H9 (cell line): Measurements from ENCODE around the gene CD52. TPM values are rescaled to one million over a fixed set of nuclear protein-coding genes. Genes with fewer than 3 reads are reported as not detected.

Source experiments
- DNase-seq: peaks from one replicate; pipeline ENCODE4 v3.0.0-alpha.2; 2017
- H2AFZ ChIP-seq: one replicate; pipeline ENCODE4 v1.6.1; 2013; ENCODE audit warnings: mild to moderate bottlenecking, low read length, control low read depth, moderate library complexity
- H2AK5ac ChIP-seq: 2 replicates; pipeline ENCODE4 v1.6.1; 2013; ENCODE audit warnings: low read length, control low read depth, mixed read lengths; ENCODE audit not compliant: insufficient read length
- H2BK120ac ChIP-seq: one replicate; pipeline ENCODE4 v1.6.1; 2013; ENCODE audit warnings: low read depth, mild to moderate bottlenecking, low read length, control low read depth, inconsistent platforms; ENCODE audit not compliant: poor library complexity, severe bottlenecking
- H2BK12ac ChIP-seq: 2 replicates; pipeline ENCODE4 v1.6.1; 2013; ENCODE audit warnings: low read length, control low read depth, mixed read lengths, low read depth; ENCODE audit not compliant: insufficient read length
- H2BK15ac ChIP-seq: 2 replicates; pipeline ENCODE4 v1.6.1; 2013; ENCODE audit warnings: low read depth, low read length, control low read depth
- H2BK20ac ChIP-seq: one replicate; pipeline ENCODE4 v1.6.1; 2013; ENCODE audit warnings: low read depth, mild to moderate bottlenecking, low read length, control low read depth, inconsistent platforms; ENCODE audit not compliant: poor library complexity, severe bottlenecking
- H2BK5ac ChIP-seq: 2 replicates; pipeline ENCODE4 v1.6.1; 2013; ENCODE audit warnings: low read length, control low read depth, mixed read lengths; ENCODE audit not compliant: insufficient read length
- H3K14ac ChIP-seq: 2 replicates; pipeline ENCODE4 v1.6.1; 2013; ENCODE audit warnings: low read length, control low read depth; ENCODE audit not compliant: insufficient read depth
- H3K18ac ChIP-seq: 2 replicates; pipeline ENCODE4 v1.6.1; 2013; ENCODE audit warnings: low read depth, mild to moderate bottlenecking, mixed read lengths, low read length, control low read depth; ENCODE audit not compliant: insufficient read length
- H3K23ac ChIP-seq: 2 replicates; pipeline ENCODE4 v1.6.1; 2013; ENCODE audit warnings: low read length, control low read depth, mixed read lengths, low read depth; ENCODE audit not compliant: insufficient read length
- H3K23me2 ChIP-seq: 2 replicates; pipeline ENCODE4 v1.6.1; 2013; ENCODE audit warnings: low read depth, mild to moderate bottlenecking, mixed read lengths, low read length, control low read depth; ENCODE audit not compliant: insufficient read length, poor library complexity, severe bottlenecking
- H3K27ac ChIP-seq: 2 replicates; pipeline ENCODE4 v1.5.1; 2013; ENCODE audit warnings: low read length, control low read depth, mixed read lengths, low read depth; ENCODE audit not compliant: insufficient read length
- H3K27me3 ChIP-seq: 2 replicates; pipeline ENCODE4 v1.6.1; 2013; ENCODE audit warnings: low read length, control low read depth, inconsistent platforms; ENCODE audit not compliant: insufficient read depth
- H3K4ac ChIP-seq: 2 replicates; pipeline ENCODE4 v1.6.1; 2013; ENCODE audit warnings: low read depth, mild to moderate bottlenecking, control low read depth, inconsistent platforms, low read length, moderate library complexity
- H3K4me1 ChIP-seq: 2 replicates; pipeline ENCODE4 v1.6.1; 2013; ENCODE audit warnings: low read length, control low read depth, inconsistent platforms; ENCODE audit not compliant: insufficient read depth
- H3K4me2 ChIP-seq: 2 replicates; pipeline ENCODE4 v1.6.1; 2013; ENCODE audit warnings: low read length, control low read depth, mixed read lengths; ENCODE audit not compliant: insufficient read length, insufficient read depth
- H3K56ac ChIP-seq: 2 replicates; pipeline ENCODE4 v1.6.1; 2013; ENCODE audit warnings: low read depth, mild to moderate bottlenecking, mixed read lengths, low read length, control low read depth; ENCODE audit not compliant: insufficient read length
- H3K79me1 ChIP-seq: 2 replicates; pipeline ENCODE4 v1.6.1; 2013; ENCODE audit warnings: low read depth, mild to moderate bottlenecking, moderate library complexity, low read length, control low read depth, inconsistent platforms; ENCODE audit not compliant: insufficient read depth, poor library complexity, severe bottlenecking
- H3K79me2 ChIP-seq: 2 replicates; pipeline ENCODE4 v1.6.1; 2013; ENCODE audit warnings: low read length, control low read depth, inconsistent platforms; ENCODE audit not compliant: insufficient read depth
- H3K9ac ChIP-seq: 2 replicates; pipeline ENCODE4 v1.6.1; 2013; ENCODE audit warnings: low read length, control low read depth, mixed read lengths; ENCODE audit not compliant: insufficient read length; ENCODE audit errors: extremely low read depth
- H3K9me3 ChIP-seq: one replicate; pipeline ENCODE4 v1.6.1; 2013; ENCODE audit warnings: low read depth, low read length, inconsistent platforms; ENCODE audit not compliant: control insufficient read depth
- H3T11ph ChIP-seq: one replicate; pipeline ENCODE4 v1.6.1; 2013; ENCODE audit warnings: mild to moderate bottlenecking, low read length, control low read depth, inconsistent platforms
- H4K20me1 ChIP-seq: one replicate; pipeline ENCODE4 v1.6.1; 2013; ENCODE audit not compliant: control insufficient read depth, insufficient read length, insufficient read depth
- H4K5ac ChIP-seq: 2 replicates; pipeline ENCODE4 v1.6.1; 2013; ENCODE audit warnings: low read depth, mild to moderate bottlenecking, mixed read lengths, low read length, control low read depth; ENCODE audit not compliant: insufficient read length
- H4K8ac ChIP-seq: replicated peaks from 2 replicates; pipeline ENCODE4 v1.6.1; 2013; ENCODE audit warnings: low read length, control low read depth, mixed read lengths, low read depth; ENCODE audit not compliant: insufficient read length
- H4K91ac ChIP-seq: 2 replicates; pipeline ENCODE4 v1.6.1; 2013; ENCODE audit warnings: low read depth, mild to moderate bottlenecking, moderate library complexity, mixed read lengths, low read length, control low read depth; ENCODE audit not compliant: insufficient read length
- H3K27ac Mint-ChIP-seq, 3 experiments: 2 replicates in 2 of 3; 3 replicates in 1 of 3; pipeline ENCODE4 v1.8.0; 2020 to 2021; ENCODE audit warnings: mixed read lengths in 3 of 3, mild to moderate bottlenecking in 1 of 3, moderate library complexity in 1 of 3
- H3K27me3 Mint-ChIP-seq: 2 replicates; pipeline ENCODE4 v1.8.0; 2021; ENCODE audit warnings: low read depth, mild to moderate bottlenecking, moderate library complexity, mixed read lengths
- H3K36me3 Mint-ChIP-seq, 3 experiments: 2 replicates in 2 of 3; 3 replicates in 1 of 3; pipeline ENCODE4 v1.8.0; 2020 to 2021; ENCODE audit warnings: low read depth in 3 of 3, mixed read lengths in 3 of 3; ENCODE audit not compliant: insufficient read depth in 1 of 3
- H3K4me1 Mint-ChIP-seq, 2 experiments: 2 replicates each; pipeline ENCODE4 v1.8.0; 2020; ENCODE audit warnings: mixed read lengths in 2 of 2
- H3K4me3 Mint-ChIP-seq, 2 experiments: 2 replicates in 1 of 2; 3 replicates in 1 of 2; pipeline ENCODE4 v1.8.0; 2020 to 2021; ENCODE audit warnings: mild to moderate bottlenecking in 2 of 2, mixed read lengths in 2 of 2, moderate library complexity in 1 of 2
- H3K9me3 Mint-ChIP-seq, 2 experiments: 2 replicates in 1 of 2; 3 replicates in 1 of 2; pipeline ENCODE4 v1.8.0; 2020; ENCODE audit warnings: mild to moderate bottlenecking in 2 of 2, mixed read lengths in 2 of 2, moderate library complexity in 1 of 2
- CTCF ChIP-seq: fragments of 200-600 bp; sonication (generic); conservative IDR thresholded peaks from 3 replicates; pipeline ENCODE4 v1.8.0; 2021; ENCODE audit warnings: antibody characterized with exemption, mild to moderate bottlenecking
- WGBS: extraction: QIAGEN DNeasy Blood & Tissue Kit; methylation state at CpG from one replicate; pipeline ENCODE4 v1.1.7; 2013; ENCODE audit warnings: missing lambda C conversion rate, low lambda C conversion rate, mixed read lengths; ENCODE audit not compliant: insufficient read length; ENCODE audit errors: extremely low coverage; 5-methylcytosine and 5-hydroxymethylcytosine counted together
- total RNA-seq: library from RNA; stranded (reverse); gene quantifications from 2 replicates; pipeline ENCODE4 v1.2.1, GENCODE V29; 2021

The CD52 gene
- total RNA-seq, 1 experiment from 2014 or later = 4.1 TPM

GRCh38 chr1:26350701-26351589 lies 33.2 kb downstream of the CD52 start:
- peak; percentile 57 for DNase-seq
- no peak overlapping the region for H3K27ac ChIP-seq
- no peak overlapping the region for H2BK12ac ChIP-seq
- no peaks in the 10 kb centered on the region for H3K9me3 ChIP-seq
- no peak for TF ChIP-seq CTCF
- H3K4me1 ChIP-seq = peaks cover 3% of the 10 kb centered on the region
- no CpG with 5 or more reads among the region's 9 CpGs for WGBS
- H3K4ac ChIP-seq = no peak overlapping the region
- H2BK15ac ChIP-seq = no peak overlapping the region
- no peaks in the 10 kb centered on the region; a peak in 1 of 7 replicates for H3K36me3 Mint-ChIP-seq
- no peaks in the 10 kb centered on the region for H4K20me1 ChIP-seq
- H3K4me1 Mint-ChIP-seq = peaks cover 27 to 33% of the 10 kb centered on the region in 2 experiments
- no peak overlapping the region for H2BK20ac ChIP-seq
- no peak overlapping the region for H2AFZ ChIP-seq
- no peaks in the 10 kb centered on the region for H3K79me2 ChIP-seq
- H2BK120ac ChIP-seq = no peak overlapping the region
- H3K79me1 ChIP-seq = no peaks in the 10 kb centered on the region
- no peak overlapping the region for H3K18ac ChIP-seq
- no peak overlapping the region for H3K23ac ChIP-seq
- H3K9me3 Mint-ChIP-seq = no peaks in the 10 kb centered on the region
- no peak overlapping the region for H3K4me2 ChIP-seq
- no peak overlapping the region for H2BK5ac ChIP-seq
- H2AK5ac ChIP-seq = no peak overlapping the region
- no peak overlapping the region for H3K9ac ChIP-seq
- no peak overlapping the region for H4K91ac ChIP-seq
- H4K8ac ChIP-seq = no peak overlapping the region
- H3T11ph ChIP-seq = no peak overlapping the region
- H4K5ac ChIP-seq = no peak overlapping the region
- H3K27ac Mint-ChIP-seq = peak overlapping the region; percentile 21 to 32 (median 21); a peak in 6 of 7 replicates
- no peaks in the 10 kb centered on the region for H3K27me3 Mint-ChIP-seq
- no peak overlapping the region for H3K14ac ChIP-seq
- H3K4me3 Mint-ChIP-seq = peak overlapping the region in 1 of 2 experiments; percentile 41; a peak in 1 of 5 replicates
- no peak overlapping the region for H3K56ac ChIP-seq
- H3K23me2 ChIP-seq = no peaks in the 10 kb centered on the region
- H3K27me3 ChIP-seq = no peaks in the 10 kb centered on the region
